ENCODE measurements around the gene GGCT.

GGCT gene

DNA sequence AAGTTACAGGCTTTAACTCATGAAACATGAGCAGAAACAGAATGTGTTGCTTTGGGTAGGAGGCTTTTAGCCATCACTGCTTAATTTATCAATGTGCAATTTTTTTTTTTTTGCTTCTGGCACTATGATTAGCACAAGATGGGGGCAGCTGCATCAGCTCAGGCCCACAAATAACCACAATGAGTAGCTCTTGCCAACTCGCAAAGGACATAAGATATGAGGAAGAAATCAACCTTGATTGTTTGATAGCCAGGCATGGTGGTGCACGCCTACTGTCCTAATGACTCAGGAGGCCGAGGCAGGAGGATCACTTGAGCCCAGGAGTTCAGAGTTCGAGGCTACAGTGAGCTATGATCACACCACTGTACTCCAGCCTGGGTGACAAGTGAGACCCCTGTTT lies 38.4 kb downstream of the GGCT start:
- no peak overlapping the region for H3K27ac ChIP-seq
- no peak overlapping the region for H2AFZ ChIP-seq (ENCODE audit: low read depth)

GRCh38 chr7:30465811-30466180 lies 38.8 kb downstream of the GGCT start:
- H3K36me3 ChIP-seq (ENCODE audit: insufficient read depth), result no peaks in the 10 kb centered on the region
- TF ChIP-seq CTCF (conservative IDR thresholded peaks at IDR 0.05; ENCODE audit: low read depth, low read length), result no peak
- no peaks in the 10 kb centered on the region for H4K20me1 ChIP-seq (ENCODE audit: insufficient read depth)
- no peak overlapping the region for H3K4me3 ChIP-seq (IDR thresholded peaks at IDR 0.05; ENCODE audit: insufficient read depth, low read depth, low read length)
- H3K9ac ChIP-seq, result no peak overlapping the region
- H3K27me3 ChIP-seq (ENCODE audit: insufficient read depth, low read depth), result no peaks in the 10 kb centered on the region
- H2AFZ ChIP-seq (ENCODE audit: low read depth), result no peak overlapping the region
- H3K4me2 ChIP-seq, result no peak overlapping the region
- no peaks in the 10 kb centered on the region for H3K4me1 ChIP-seq (ENCODE audit: low read depth, poor library complexity, severe bottlenecking)
- no peak overlapping the region for H3K27ac ChIP-seq
- no peaks in the 10 kb centered on the region for H3K79me2 ChIP-seq (ENCODE audit: insufficient read depth, low read depth)

More for the DNA sequence above, 38.4 kb downstream of the GGCT start:
- no peaks in the 10 kb centered on the region for H3K4me1 ChIP-seq (ENCODE audit: low read depth, poor library complexity, severe bottlenecking)
- no peaks in the 10 kb centered on the region for H4K20me1 ChIP-seq (ENCODE audit: insufficient read depth)
- H3K79me2 ChIP-seq (ENCODE audit: insufficient read depth, low read depth), result no peaks in the 10 kb centered on the region
- no peak for TF ChIP-seq CTCF (conservative IDR thresholded peaks at IDR 0.05; ENCODE audit: low read depth, low read length)
- no peak overlapping the region for H3K9ac ChIP-seq
- H3K27me3 ChIP-seq (ENCODE audit: insufficient read depth, low read depth), result no peaks in the 10 kb centered on the region
- H3K4me2 ChIP-seq, result no peak overlapping the region
- no peak overlapping the region for H3K4me3 ChIP-seq (IDR thresholded peaks at IDR 0.05; ENCODE audit: insufficient read depth, low read depth, low read length)
- no peaks in the 10 kb centered on the region for H3K36me3 ChIP-seq (ENCODE audit: insufficient read depth)

- H3K4me2 ChIP-seq, result no peak overlapping the region
- H4K20me1 ChIP-seq (ENCODE audit: insufficient read depth), result no peaks in the 10 kb centered on the region
- no peak overlapping the region for H3K9ac ChIP-seq
- no peak for TF ChIP-seq CTCF (conservative IDR thresholded peaks at IDR 0.05; ENCODE audit: low read depth, low read length)
- no peak overlapping the region for H3K27ac ChIP-seq
- no peaks in the 10 kb centered on the region for H3K4me1 ChIP-seq (ENCODE audit: low read depth, poor library complexity, severe bottlenecking)
- H2AFZ ChIP-seq (ENCODE audit: low read depth), result no peak overlapping the region
- no peak overlapping the region for H3K4me3 ChIP-seq (IDR thresholded peaks at IDR 0.05; ENCODE audit: insufficient read depth, low read depth, low read length)
- no peaks in the 10 kb centered on the region for H3K36me3 ChIP-seq (ENCODE audit: insufficient read depth)
- H3K79me2 ChIP-seq (ENCODE audit: insufficient read depth, low read depth), result no peaks in the 10 kb centered on the region
- no peaks in the 10 kb centered on the region for H3K27me3 ChIP-seq (ENCODE audit: insufficient read depth, low read depth)
Observed at GRCh38 chr7:30465046-30465810, 39.4 kb downstream of the GGCT start.

- H3K4me3 ChIP-seq (IDR thresholded peaks at IDR 0.05; ENCODE audit: insufficient read depth, low read depth, low read length), result no peak overlapping the region
- H3K79me2 ChIP-seq (ENCODE audit: insufficient read depth, low read depth), result no peaks in the 10 kb centered on the region
- no peak overlapping the region for H3K27ac ChIP-seq
- no peaks in the 10 kb centered on the region for H3K36me3 ChIP-seq (ENCODE audit: insufficient read depth)
- H3K27me3 ChIP-seq (ENCODE audit: insufficient read depth, low read depth), result no peaks in the 10 kb centered on the region
- no peak overlapping the region for H3K4me2 ChIP-seq
- no peaks in the 10 kb centered on the region for H3K4me1 ChIP-seq (ENCODE audit: low read depth, poor library complexity, severe bottlenecking)
- no peak overlapping the region for H3K9ac ChIP-seq
- no peak for TF ChIP-seq CTCF (conservative IDR thresholded peaks at IDR 0.05; ENCODE audit: low read depth, low read length)
- no peaks in the 10 kb centered on the region for H4K20me1 ChIP-seq (ENCODE audit: insufficient read depth)
- no peak overlapping the region for H2AFZ ChIP-seq (ENCODE audit: low read depth)
Observed at GRCh38 chr7:30464231-30464671, 40.4 kb downstream of the GGCT start.
